GM23338 (cell line): ENCODE measurements around the gene JAKMIP1. TPM values are rescaled to one million over a fixed set of nuclear protein-coding genes. Genes with fewer than 3 reads are reported as not detected.

Experiments used
- ATAC-seq: fragments of 200-7000 bp; cut with Tn5 transposase; 3 replicates; pipeline ENCODE4 v1.9.1; 2020
- DNase-seq: peaks from one replicate; pipeline ENCODE4 v3.0.0-alpha.2; 2015; ENCODE audit warnings: low spot score
- H2AFZ ChIP-seq: fragments of 200-600 bp; sonication (generic); 2 replicates; pipeline ENCODE4 v1.8.0; 2016; ENCODE audit warnings: antibody characterized with exemption, mild to moderate bottlenecking, moderate library complexity
- H3F3A ChIP-seq: fragments of 200-600 bp; sonication (generic); replicated peaks from 2 replicates; pipeline ENCODE4 v1.8.0; 2017; ENCODE audit warnings: antibody characterized with exemption, mixed run types, low read depth
- H3K27ac ChIP-seq: fragments of 200-600 bp; sonication (generic); 2 replicates; pipeline ENCODE4 v1.6.1; 2016; ENCODE audit warnings: low read depth
- H3K27me3 ChIP-seq: fragments of 200-600 bp; sonication (generic); 2 replicates; pipeline ENCODE4 v1.8.0; 2016; ENCODE audit warnings: mild to moderate bottlenecking, mixed run types, moderate library complexity; ENCODE audit not compliant: insufficient read depth
- H3K36me3 ChIP-seq: fragments of 200-600 bp; sonication (generic); 2 replicates; pipeline ENCODE4 v1.8.0; 2016; ENCODE audit warnings: mild to moderate bottlenecking; ENCODE audit not compliant: insufficient read depth
- H3K4me1 ChIP-seq: fragments of 200-600 bp; sonication (generic); 2 replicates; pipeline ENCODE4 v1.8.0; 2016; ENCODE audit warnings: mild to moderate bottlenecking, moderate library complexity; ENCODE audit not compliant: insufficient read depth
- H3K4me2 ChIP-seq: fragments of 200-600 bp; sonication (generic); 2 replicates; pipeline ENCODE4 v1.7.1; 2017; ENCODE audit warnings: mixed run types
- H3K4me3 ChIP-seq: fragments of 200-600 bp; sonication (generic); 2 replicates; pipeline ENCODE4 v1.6.1; 2016; ENCODE audit warnings: mixed run types
- H3K79me2 ChIP-seq: fragments of 200-600 bp; sonication (generic); replicated peaks from 2 replicates; pipeline ENCODE4 v1.8.0; 2017; ENCODE audit warnings: mild to moderate bottlenecking; ENCODE audit not compliant: insufficient read depth
- H3K9me2 ChIP-seq: fragments of 200-600 bp; sonication (generic); 2 replicates; pipeline ENCODE4 v1.8.0; 2017; ENCODE audit not compliant: insufficient read depth
- H4K20me1 ChIP-seq: fragments of 200-600 bp; sonication (generic); replicated peaks from 2 replicates; pipeline ENCODE4 v1.8.0; 2017; ENCODE audit warnings: mild to moderate bottlenecking; ENCODE audit not compliant: insufficient read depth
- H3K27ac Mint-ChIP-seq: 2 replicates; pipeline ENCODE4 v1.8.0; 2020; ENCODE audit warnings: inconsistent platforms, mild to moderate bottlenecking, moderate library complexity, mixed read lengths
- H3K27me3 Mint-ChIP-seq: 3 replicates; pipeline ENCODE4 v1.8.0; 2022; ENCODE audit warnings: low read depth, mild to moderate bottlenecking, moderate library complexity, mixed read lengths, inconsistent platforms; ENCODE audit not compliant: insufficient read depth, poor library complexity
- H3K36me3 Mint-ChIP-seq: 3 replicates; pipeline ENCODE4 v1.8.0; 2021; ENCODE audit warnings: low read depth, mild to moderate bottlenecking, inconsistent platforms, moderate library complexity, mixed read lengths
- H3K4me1 Mint-ChIP-seq: 3 replicates; pipeline ENCODE4 v1.8.0; 2020; ENCODE audit warnings: mild to moderate bottlenecking, inconsistent platforms, mixed read lengths
- H3K4me3 Mint-ChIP-seq: 3 replicates; pipeline ENCODE4 v1.8.0; 2021; ENCODE audit warnings: moderate library complexity, mild to moderate bottlenecking, inconsistent platforms, mixed read lengths
- H3K9me3 Mint-ChIP-seq: 3 replicates; pipeline ENCODE4 v1.8.0; 2020; ENCODE audit warnings: moderate library complexity, mild to moderate bottlenecking, inconsistent platforms, mixed read lengths
- CREB1 ChIP-seq: fragments of 250-450 bp; sonication (Bioruptor Pico); IDR thresholded peaks from 2 replicates; pipeline ENCODE4 v1.5.0; 2020; ENCODE audit warnings: low read depth, mild to moderate bottlenecking, moderate library complexity
- EZH2 ChIP-seq: fragments of 200-600 bp; sonication (generic); IDR thresholded peaks from one replicate; pipeline ENCODE4 v1.8.0; 2017; ENCODE audit warnings: antibody characterized with exemption, mild to moderate bottlenecking, low read depth; ENCODE audit not compliant: unreplicated experiment
- EZH2phosphoT487 ChIP-seq: fragments of 200-600 bp; sonication (generic); IDR thresholded peaks from one replicate; pipeline ENCODE4 v1.8.1; 2018; ENCODE audit warnings: antibody characterized with exemption; ENCODE audit not compliant: unreplicated experiment
- JUNB ChIP-seq: IDR thresholded peaks from one replicate; pipeline ENCODE4 v1.6.1; 2016; ENCODE audit warnings: antibody characterized with exemption; ENCODE audit not compliant: unreplicated experiment
- NANOG ChIP-seq: IDR thresholded peaks from 2 replicates; pipeline ENCODE4 v1.6.1; 2016; ENCODE audit warnings: antibody characterized with exemption, borderline replicate concordance
- POLR2AphosphoS5 ChIP-seq: IDR thresholded peaks from 2 replicates; pipeline ENCODE4 v1.6.1; 2016; ENCODE audit warnings: antibody characterized with exemption, low read depth
- STAT1 ChIP-seq: IDR thresholded peaks from one replicate; pipeline ENCODE4 v1.6.1; 2016; ENCODE audit warnings: antibody characterized with exemption; ENCODE audit not compliant: unreplicated experiment
- ZNF114 ChIP-seq: fragments of 250-450 bp; sonication (Bioruptor Pico); IDR thresholded peaks from 2 replicates; pipeline ENCODE4 v1.5.0; 2020; ENCODE audit warnings: mild to moderate bottlenecking, moderate library complexity
- ZNF331 ChIP-seq: fragments of 250-450 bp; sonication (Bioruptor Pico); IDR thresholded peaks from 2 replicates; pipeline ENCODE4 v1.5.0; 2020; ENCODE audit warnings: low read depth, mild to moderate bottlenecking, moderate library complexity
- polyA plus RNA-seq: library from polyadenylated mRNA; unstranded; fragments of >200 nt; fragmentation: Nextera tagmentation; extraction: Ambion mirVana; gene quantifications from 2 replicates; pipeline ENCODE4 v1.2.1, GENCODE V29; 2016
- total RNA-seq: library from RNA; depleted of rRNA; stranded (reverse); fragments of >200 nt; shearing (Covaris generic); gene quantifications from 2 replicates; pipeline ENCODE4 v1.2.3, GENCODE V29; 2014
- TF ChIP-seq, protein P1 (sequence below): IDR thresholded peaks from 2 replicates; pipeline ENCODE4 v1.6.1; 2016; ENCODE audit warnings: antibody characterized with exemption
- TF ChIP-seq, protein P2 (sequence below): fragments of 250-450 bp; sonication (Bioruptor Pico); IDR thresholded peaks from 2 replicates; pipeline ENCODE4 v1.5.0; 2020; ENCODE audit warnings: mild to moderate bottlenecking, moderate library complexity
- TF ChIP-seq, protein P3 (sequence below), 2 experiments: fragments of 200-600 bp in 1 of 2; sonication (generic) in 1 of 2; conservative IDR thresholded peaks; 2 replicates each; pipeline versions ENCODE4 v1.5.1 to v1.6.1; 2016 to 2017; ENCODE audit warnings: antibody characterized with exemption in 2 of 2, low read depth in 2 of 2, mild to moderate bottlenecking in 2 of 2, moderate library complexity in 1 of 2
- TF ChIP-seq, protein P4 (sequence below): IDR thresholded peaks from one replicate; pipeline ENCODE4 v1.6.1; 2018; ENCODE audit warnings: antibody characterized with exemption; ENCODE audit not compliant: unreplicated experiment

Gene JAKMIP1
- total and polyA plus RNA-seq, 2 experiments from 2014 or later: 4.6 to 5.1 TPM

DNA sequence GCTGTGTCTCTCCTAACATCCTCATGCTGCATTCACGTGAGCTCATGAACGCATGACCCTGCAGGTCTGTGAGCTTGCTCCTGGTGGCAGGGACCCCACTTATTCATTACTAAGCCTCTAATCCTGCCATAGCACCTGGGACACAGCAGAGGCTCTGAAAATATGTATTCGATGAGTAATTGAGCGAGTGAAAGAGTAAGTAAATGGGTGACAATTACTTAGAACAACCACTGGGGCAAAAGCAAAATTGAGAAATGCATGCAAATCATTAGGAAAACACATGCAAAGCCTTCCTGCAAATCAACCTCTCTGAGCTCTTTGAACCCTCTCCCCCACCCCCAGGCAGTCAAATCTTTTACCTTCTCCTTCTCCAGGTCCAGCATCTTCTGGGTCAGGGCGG, 158.5 kb downstream of the JAKMIP1 start:
- H3K36me3 ChIP-seq: no peaks in the 10 kb centered on the region
- H3K4me3 Mint-ChIP-seq: no peak overlapping the region
- H3K27ac ChIP-seq: no peak overlapping the region
- H3K9me3 Mint-ChIP-seq: no peaks in the 10 kb centered on the region
- no peaks in the 10 kb centered on the region; the same call in 2 of the 3 replicates for H3K4me1 Mint-ChIP-seq
- no peak for DNase-seq
- H4K20me1 ChIP-seq: no peaks in the 10 kb centered on the region
- H2AFZ ChIP-seq: no peak overlapping the region
- H3K27me3 Mint-ChIP-seq: peaks cover 2% of the 10 kb centered on the region
- H3K36me3 Mint-ChIP-seq: no peaks in the 10 kb centered on the region
- ATAC-seq: no peak
- H3K27ac Mint-ChIP-seq: no peak overlapping the region
- H3K27me3 ChIP-seq: no peaks in the 10 kb centered on the region
- no peaks in the 10 kb centered on the region for H3K79me2 ChIP-seq
- H3K4me3 ChIP-seq: no peak overlapping the region
- TF ChIP-seq, protein P1, sequence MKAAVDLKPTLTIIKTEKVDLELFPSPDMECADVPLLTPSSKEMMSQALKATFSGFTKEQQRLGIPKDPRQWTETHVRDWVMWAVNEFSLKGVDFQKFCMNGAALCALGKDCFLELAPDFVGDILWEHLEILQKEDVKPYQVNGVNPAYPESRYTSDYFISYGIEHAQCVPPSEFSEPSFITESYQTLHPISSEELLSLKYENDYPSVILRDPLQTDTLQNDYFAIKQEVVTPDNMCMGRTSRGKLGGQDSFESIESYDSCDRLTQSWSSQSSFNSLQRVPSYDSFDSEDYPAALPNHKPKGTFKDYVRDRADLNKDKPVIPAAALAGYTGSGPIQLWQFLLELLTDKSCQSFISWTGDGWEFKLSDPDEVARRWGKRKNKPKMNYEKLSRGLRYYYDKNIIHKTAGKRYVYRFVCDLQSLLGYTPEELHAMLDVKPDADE: no peak
- no peak for TF ChIP-seq NANOG
- no peak for TF ChIP-seq STAT1
- TF ChIP-seq EZH2: no peak
- TF ChIP-seq, protein P2, sequence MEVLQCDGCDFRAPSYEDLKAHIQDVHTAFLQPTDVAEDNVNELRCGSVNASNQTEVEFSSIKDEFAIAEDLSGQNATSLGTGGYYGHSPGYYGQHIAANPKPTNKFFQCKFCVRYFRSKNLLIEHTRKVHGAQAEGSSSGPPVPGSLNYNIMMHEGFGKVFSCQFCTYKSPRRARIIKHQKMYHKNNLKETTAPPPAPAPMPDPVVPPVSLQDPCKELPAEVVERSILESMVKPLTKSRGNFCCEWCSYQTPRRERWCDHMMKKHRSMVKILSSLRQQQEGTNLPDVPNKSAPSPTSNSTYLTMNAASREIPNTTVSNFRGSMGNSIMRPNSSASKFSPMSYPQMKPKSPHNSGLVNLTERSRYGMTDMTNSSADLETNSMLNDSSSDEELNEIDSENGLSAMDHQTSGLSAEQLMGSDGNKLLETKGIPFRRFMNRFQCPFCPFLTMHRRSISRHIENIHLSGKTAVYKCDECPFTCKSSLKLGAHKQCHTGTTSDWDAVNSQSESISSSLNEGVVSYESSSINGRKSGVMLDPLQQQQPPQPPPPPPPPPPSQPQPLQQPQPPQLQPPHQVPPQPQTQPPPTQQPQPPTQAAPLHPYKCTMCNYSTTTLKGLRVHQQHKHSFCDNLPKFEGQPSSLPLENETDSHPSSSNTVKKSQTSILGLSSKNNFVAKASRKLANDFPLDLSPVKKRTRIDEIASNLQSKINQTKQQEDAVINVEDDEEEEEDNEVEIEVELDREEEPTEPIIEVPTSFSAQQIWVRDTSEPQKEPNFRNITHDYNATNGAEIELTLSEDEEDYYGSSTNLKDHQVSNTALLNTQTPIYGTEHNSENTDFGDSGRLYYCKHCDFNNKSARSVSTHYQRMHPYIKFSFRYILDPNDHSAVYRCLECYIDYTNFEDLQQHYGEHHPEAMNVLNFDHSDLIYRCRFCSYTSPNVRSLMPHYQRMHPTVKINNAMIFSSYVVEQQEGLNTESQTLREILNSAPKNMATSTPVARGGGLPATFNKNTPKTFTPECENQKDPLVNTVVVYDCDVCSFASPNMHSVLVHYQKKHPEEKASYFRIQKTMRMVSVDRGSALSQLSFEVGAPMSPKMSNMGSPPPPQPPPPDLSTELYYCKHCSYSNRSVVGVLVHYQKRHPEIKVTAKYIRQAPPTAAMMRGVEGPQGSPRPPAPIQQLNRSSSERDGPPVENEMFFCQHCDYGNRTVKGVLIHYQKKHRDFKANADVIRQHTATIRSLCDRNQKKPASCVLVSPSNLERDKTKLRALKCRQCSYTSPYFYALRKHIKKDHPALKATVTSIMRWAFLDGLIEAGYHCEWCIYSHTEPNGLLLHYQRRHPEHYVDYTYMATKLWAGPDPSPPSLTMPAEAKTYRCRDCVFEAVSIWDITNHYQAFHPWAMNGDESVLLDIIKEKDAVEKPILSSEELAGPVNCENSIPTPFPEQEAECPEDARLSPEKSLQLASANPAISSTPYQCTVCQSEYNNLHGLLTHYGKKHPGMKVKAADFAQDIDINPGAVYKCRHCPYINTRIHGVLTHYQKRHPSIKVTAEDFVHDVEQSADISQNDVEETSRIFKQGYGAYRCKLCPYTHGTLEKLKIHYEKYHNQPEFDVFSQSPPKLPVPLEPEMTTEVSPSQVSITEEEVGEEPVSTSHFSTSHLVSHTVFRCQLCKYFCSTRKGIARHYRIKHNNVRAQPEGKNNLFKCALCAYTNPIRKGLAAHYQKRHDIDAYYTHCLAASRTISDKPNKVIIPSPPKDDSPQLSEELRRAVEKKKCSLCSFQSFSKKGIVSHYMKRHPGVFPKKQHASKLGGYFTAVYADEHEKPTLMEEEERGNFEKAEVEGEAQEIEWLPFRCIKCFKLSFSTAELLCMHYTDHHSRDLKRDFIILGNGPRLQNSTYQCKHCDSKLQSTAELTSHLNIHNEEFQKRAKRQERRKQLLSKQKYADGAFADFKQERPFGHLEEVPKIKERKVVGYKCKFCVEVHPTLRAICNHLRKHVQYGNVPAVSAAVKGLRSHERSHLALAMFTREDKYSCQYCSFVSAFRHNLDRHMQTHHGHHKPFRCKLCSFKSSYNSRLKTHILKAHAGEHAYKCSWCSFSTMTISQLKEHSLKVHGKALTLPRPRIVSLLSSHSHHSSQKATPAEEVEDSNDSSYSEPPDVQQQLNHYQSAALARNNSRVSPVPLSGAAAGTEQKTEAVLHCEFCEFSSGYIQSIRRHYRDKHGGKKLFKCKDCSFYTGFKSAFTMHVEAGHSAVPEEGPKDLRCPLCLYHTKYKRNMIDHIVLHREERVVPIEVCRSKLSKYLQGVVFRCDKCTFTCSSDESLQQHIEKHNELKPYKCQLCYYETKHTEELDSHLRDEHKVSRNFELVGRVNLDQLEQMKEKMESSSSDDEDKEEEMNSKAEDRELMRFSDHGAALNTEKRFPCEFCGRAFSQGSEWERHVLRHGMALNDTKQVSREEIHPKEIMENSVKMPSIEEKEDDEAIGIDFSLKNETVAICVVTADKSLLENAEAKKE: no peak
- TF ChIP-seq ZNF331: no peak
- TF ChIP-seq, protein P3, sequence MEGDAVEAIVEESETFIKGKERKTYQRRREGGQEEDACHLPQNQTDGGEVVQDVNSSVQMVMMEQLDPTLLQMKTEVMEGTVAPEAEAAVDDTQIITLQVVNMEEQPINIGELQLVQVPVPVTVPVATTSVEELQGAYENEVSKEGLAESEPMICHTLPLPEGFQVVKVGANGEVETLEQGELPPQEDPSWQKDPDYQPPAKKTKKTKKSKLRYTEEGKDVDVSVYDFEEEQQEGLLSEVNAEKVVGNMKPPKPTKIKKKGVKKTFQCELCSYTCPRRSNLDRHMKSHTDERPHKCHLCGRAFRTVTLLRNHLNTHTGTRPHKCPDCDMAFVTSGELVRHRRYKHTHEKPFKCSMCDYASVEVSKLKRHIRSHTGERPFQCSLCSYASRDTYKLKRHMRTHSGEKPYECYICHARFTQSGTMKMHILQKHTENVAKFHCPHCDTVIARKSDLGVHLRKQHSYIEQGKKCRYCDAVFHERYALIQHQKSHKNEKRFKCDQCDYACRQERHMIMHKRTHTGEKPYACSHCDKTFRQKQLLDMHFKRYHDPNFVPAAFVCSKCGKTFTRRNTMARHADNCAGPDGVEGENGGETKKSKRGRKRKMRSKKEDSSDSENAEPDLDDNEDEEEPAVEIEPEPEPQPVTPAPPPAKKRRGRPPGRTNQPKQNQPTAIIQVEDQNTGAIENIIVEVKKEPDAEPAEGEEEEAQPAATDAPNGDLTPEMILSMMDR (conservative IDR thresholded peaks at IDR 0.05; ENCODE audit: low read depth in 2 of 2): no peak
- TF ChIP-seq CREB1: no peak
- TF ChIP-seq JUNB: no peak
- TF ChIP-seq POLR2AphosphoS5: no peak
- TF ChIP-seq, protein P4, sequence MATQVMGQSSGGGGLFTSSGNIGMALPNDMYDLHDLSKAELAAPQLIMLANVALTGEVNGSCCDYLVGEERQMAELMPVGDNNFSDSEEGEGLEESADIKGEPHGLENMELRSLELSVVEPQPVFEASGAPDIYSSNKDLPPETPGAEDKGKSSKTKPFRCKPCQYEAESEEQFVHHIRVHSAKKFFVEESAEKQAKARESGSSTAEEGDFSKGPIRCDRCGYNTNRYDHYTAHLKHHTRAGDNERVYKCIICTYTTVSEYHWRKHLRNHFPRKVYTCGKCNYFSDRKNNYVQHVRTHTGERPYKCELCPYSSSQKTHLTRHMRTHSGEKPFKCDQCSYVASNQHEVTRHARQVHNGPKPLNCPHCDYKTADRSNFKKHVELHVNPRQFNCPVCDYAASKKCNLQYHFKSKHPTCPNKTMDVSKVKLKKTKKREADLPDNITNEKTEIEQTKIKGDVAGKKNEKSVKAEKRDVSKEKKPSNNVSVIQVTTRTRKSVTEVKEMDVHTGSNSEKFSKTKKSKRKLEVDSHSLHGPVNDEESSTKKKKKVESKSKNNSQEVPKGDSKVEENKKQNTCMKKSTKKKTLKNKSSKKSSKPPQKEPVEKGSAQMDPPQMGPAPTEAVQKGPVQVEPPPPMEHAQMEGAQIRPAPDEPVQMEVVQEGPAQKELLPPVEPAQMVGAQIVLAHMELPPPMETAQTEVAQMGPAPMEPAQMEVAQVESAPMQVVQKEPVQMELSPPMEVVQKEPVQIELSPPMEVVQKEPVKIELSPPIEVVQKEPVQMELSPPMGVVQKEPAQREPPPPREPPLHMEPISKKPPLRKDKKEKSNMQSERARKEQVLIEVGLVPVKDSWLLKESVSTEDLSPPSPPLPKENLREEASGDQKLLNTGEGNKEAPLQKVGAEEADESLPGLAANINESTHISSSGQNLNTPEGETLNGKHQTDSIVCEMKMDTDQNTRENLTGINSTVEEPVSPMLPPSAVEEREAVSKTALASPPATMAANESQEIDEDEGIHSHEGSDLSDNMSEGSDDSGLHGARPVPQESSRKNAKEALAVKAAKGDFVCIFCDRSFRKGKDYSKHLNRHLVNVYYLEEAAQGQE: no peak
- TF ChIP-seq EZH2phosphoT487: no peak
- TF ChIP-seq ZNF114 (CRISPR knock-in tag): no peak
- H3K9me2 ChIP-seq: no peaks in the 10 kb centered on the region
- H3K4me1 ChIP-seq: no peaks in the 10 kb centered on the region
- H3K4me2 ChIP-seq: no peak overlapping the region
- H3F3A ChIP-seq: no peaks in the 10 kb centered on the region
